ENCODE data around the gene VWA5A. TPM values are rescaled to one million over a fixed set of nuclear protein-coding genes. Genes with fewer than 3 reads are reported as not detected.
"Not testable (repeated sequence)": the region's sequence is repeated elsewhere in the genome, so short reads cannot be mapped to it uniquely, and the experiment has no call there.

VWA5A gene
- total RNA-seq, 2 experiments from 2014 or later = 0.38 to 2.1 TPM

GRCh38 chr11:124122123-124122522, 6.9 kb downstream of the VWA5A start:
- Histone ChIP-seq H3K27ac (ENCODE audit: low read depth, low read length, poor library complexity, severe bottlenecking) (no peak overlapping the region), H3K36me3 (ENCODE audit: insufficient read depth, low read length) (no peaks in the 10 kb centered on the region), H3K9me3 (ENCODE audit: low read length) (no peaks in the 10 kb centered on the region), H3K79me2 (ENCODE audit: insufficient read depth, low read depth, low read length) (no peaks in the 10 kb centered on the region), H3K4me3 (ENCODE audit: low read depth, low read length, poor library complexity, severe bottlenecking) (no peak overlapping the region), H3K4me2 (ENCODE audit: low read length) (no peak overlapping the region), H3K9me2 (ENCODE audit: insufficient read depth, low read length) (no peaks in the 10 kb centered on the region), H4K20me1 (ENCODE audit: insufficient read depth, low read length) (no peaks in the 10 kb centered on the region), H3K4me1 (ENCODE audit: insufficient read depth, low read length, poor library complexity, severe bottlenecking) (no peaks in the 10 kb centered on the region), H2AFZ (ENCODE audit: low read length) (no peak overlapping the region)
- no peak for TF ChIP-seq EZH2phosphoT487 (IDR thresholded peaks at IDR 0.05; ENCODE audit: borderline replicate concordance, low read depth, low read length)
- no peak for TF ChIP-seq CTCF (conservative IDR thresholded peaks at IDR 0.05; ENCODE audit: low read length)
- intact Hi-C loops (cut with micrococcal nuclease; ENCODE audit: unreplicated experiment) = no loop called here
- no peak for DNase-seq (ENCODE audit: low spot score)
- POLR2A ChIA-PET = interaction anchor here (0.7 to 1.6 kb wide), 3 partner anchors 9 to 184 kb away, joined by 3 to 6 read pairs (median 5); no protein-coding TSS in a partner anchor
- BruUV-seq (replicated peaks) = no TSS peak
- CTCF ChIA-PET (ENCODE audit: unreplicated experiment) = no interaction called here

- Histone ChIP-seq H4K20me1 (ENCODE audit: insufficient read depth, low read length) (no peaks in the 10 kb centered on the region), H3K79me2 (ENCODE audit: insufficient read depth, low read depth, low read length) (no peaks in the 10 kb centered on the region), H3K9me3 (ENCODE audit: low read length) (no peaks in the 10 kb centered on the region), H3K27ac (ENCODE audit: low read depth, low read length, poor library complexity, severe bottlenecking) (no peak overlapping the region), H3K4me2 (ENCODE audit: low read length) (no peak overlapping the region), H3K4me1 (ENCODE audit: insufficient read depth, low read length, poor library complexity, severe bottlenecking) (no peaks in the 10 kb centered on the region), H3K36me3 (ENCODE audit: insufficient read depth, low read length) (no peaks in the 10 kb centered on the region), H2AFZ (ENCODE audit: low read length) (no peak overlapping the region), H3K4me3 (ENCODE audit: low read depth, low read length, poor library complexity, severe bottlenecking) (no peak overlapping the region), H3K9me2 (ENCODE audit: insufficient read depth, low read length) (no peaks in the 10 kb centered on the region)
- peak; percentile 59 for TF ChIP-seq CTCF (conservative IDR thresholded peaks at IDR 0.05; ENCODE audit: low read length)
- TF ChIP-seq EZH2phosphoT487 (IDR thresholded peaks at IDR 0.05; ENCODE audit: borderline replicate concordance, low read depth, low read length) = no peak
- intact Hi-C loops (cut with micrococcal nuclease; ENCODE audit: unreplicated experiment) = no loop called here
- POLR2A ChIA-PET = interaction anchor here (0.7 kb wide), 1 partner anchor 1868 kb away, joined by 3 read pairs; no protein-coding TSS in a partner anchor
- BruUV-seq (replicated peaks) = no TSS peak
- CTCF ChIA-PET (ENCODE audit: unreplicated experiment) = no interaction called here
- no peak for DNase-seq (ENCODE audit: low spot score)
These were observed 8.4 kb downstream of the VWA5A start for GRCh38 chr11:124123622-124124021.

GRCh38 chr11:124127134-124127533, 11.9 kb downstream of the VWA5A start:
- BruUV-seq (replicated peaks); intact Hi-C loops (cut with micrococcal nuclease; ENCODE audit: unreplicated experiment): not testable (repeated sequence)

More at GRCh38 chr11:124127134-124127533, 11.9 kb downstream of the VWA5A start:
- H3K9me3 ChIP-seq (ENCODE audit: low read length); H3K4me3 ChIP-seq (ENCODE audit: low read depth, low read length, poor library complexity, severe bottlenecking); CTCF ChIA-PET (ENCODE audit: unreplicated experiment); DNase-seq (ENCODE audit: low spot score); H3K79me2 ChIP-seq (ENCODE audit: insufficient read depth, low read depth, low read length); POLR2A ChIA-PET; H3K9me2 ChIP-seq (ENCODE audit: insufficient read depth, low read length); H3K27ac ChIP-seq (ENCODE audit: low read depth, low read length, poor library complexity, severe bottlenecking); H2AFZ ChIP-seq (ENCODE audit: low read length); H3K4me1 ChIP-seq (ENCODE audit: insufficient read depth, low read length, poor library complexity, severe bottlenecking); H3K4me2 ChIP-seq (ENCODE audit: low read length); H3K36me3 ChIP-seq (ENCODE audit: insufficient read depth, low read length); H4K20me1 ChIP-seq (ENCODE audit: insufficient read depth, low read length): not testable (repeated sequence)
